Breast epithelium (tissue), 4 donors: ENCODE results near the gene ZFHX2. TPM values are rescaled to one million over a fixed set of nuclear protein-coding genes. Genes with fewer than 3 reads are reported as not detected.

Experiments used
- DNase-seq, 2 donors: peaks; one replicate each; pipeline ENCODE4 v3.0.0-alpha.2; 2019; ENCODE audit warnings: low spot score in 2 of 2
- H3K27ac ChIP-seq, 2 donors: fragments of 200-600 bp; sonication (generic) in 1 of 2; one replicate each; pipeline ENCODE4 v1.5.1; 2016 to 2019; ENCODE audit warnings: mild to moderate bottlenecking in 1 of 2
- H3K27me3 ChIP-seq, 2 donors: fragments of 200-600 bp; sonication (generic) in 1 of 2; one replicate each; pipeline versions ENCODE4 v1.5.1 to v1.6.0; 2017 to 2019; ENCODE audit warnings: control low read depth in 1 of 2, mild to moderate bottlenecking in 1 of 2
- H3K36me3 ChIP-seq: fragments of 200-600 bp; one replicate; pipeline ENCODE4 v1.5.1; 2019
- H3K4me1 ChIP-seq, 2 donors: fragments of 200-600 bp; sonication (generic); one replicate each; pipeline ENCODE4 v1.5.1; 2016 to 2019; ENCODE audit warnings: control low read depth in 1 of 2
- H3K4me3 ChIP-seq, 3 donors: fragments of 200-600 bp; sonication (generic); 1 replicate in 2 of 3; 2 replicates in 1 of 3; pipeline ENCODE4 v1.5.1; 2016 to 2019; ENCODE audit warnings: mild to moderate bottlenecking in 3 of 3, moderate library complexity in 2 of 3
- H3K9me3 ChIP-seq, 2 donors: fragments of 200-600 bp; sonication (generic) in 1 of 2; one replicate each; pipeline ENCODE4 v1.5.1; 2016 to 2019; ENCODE audit warnings: control low read depth in 1 of 2
- POLR2A ChIP-seq: fragments of 450-650 bp; IDR thresholded peaks from one replicate; pipeline ENCODE4 v1.6.1; 2016; ENCODE audit warnings: antibody characterized with exemption, mild to moderate bottlenecking, moderate library complexity
- POLR2AphosphoS5 ChIP-seq, 3 donors: sonication (generic); formaldehyde crosslinking; IDR thresholded peaks; one replicate each; pipeline ENCODE4 v1.6.1; 2017; ENCODE audit warnings: antibody characterized with exemption in 3 of 3
- intact Hi-C: fragments of 100-400 bp; cut with DNase I; formaldehyde crosslinking; loops from one replicate; pipeline ENCODE4 v1.15.1; 2023; ENCODE audit warnings: low total_unique reads
- total RNA-seq, 3 donors: library from RNA; depleted of rRNA; stranded (reverse); fragments of >200 nt; gene quantifications; one replicate each; pipeline ENCODE4 v1.1.0, GENCODE V29; 2016
- TF ChIP-seq, protein P1 (sequence below), 3 donors: fragments of 450-650 bp; IDR thresholded peaks; one replicate each; pipeline ENCODE4 v1.5.1; 2016 to 2017; ENCODE audit warnings: antibody characterized with exemption in 3 of 3, mild to moderate bottlenecking in 3 of 3, moderate library complexity in 3 of 3

Gene ZFHX2
- total RNA-seq, 3 donors from 2014 or later: 0.48 to 1.2 (median 0.66) TPM

DNA sequence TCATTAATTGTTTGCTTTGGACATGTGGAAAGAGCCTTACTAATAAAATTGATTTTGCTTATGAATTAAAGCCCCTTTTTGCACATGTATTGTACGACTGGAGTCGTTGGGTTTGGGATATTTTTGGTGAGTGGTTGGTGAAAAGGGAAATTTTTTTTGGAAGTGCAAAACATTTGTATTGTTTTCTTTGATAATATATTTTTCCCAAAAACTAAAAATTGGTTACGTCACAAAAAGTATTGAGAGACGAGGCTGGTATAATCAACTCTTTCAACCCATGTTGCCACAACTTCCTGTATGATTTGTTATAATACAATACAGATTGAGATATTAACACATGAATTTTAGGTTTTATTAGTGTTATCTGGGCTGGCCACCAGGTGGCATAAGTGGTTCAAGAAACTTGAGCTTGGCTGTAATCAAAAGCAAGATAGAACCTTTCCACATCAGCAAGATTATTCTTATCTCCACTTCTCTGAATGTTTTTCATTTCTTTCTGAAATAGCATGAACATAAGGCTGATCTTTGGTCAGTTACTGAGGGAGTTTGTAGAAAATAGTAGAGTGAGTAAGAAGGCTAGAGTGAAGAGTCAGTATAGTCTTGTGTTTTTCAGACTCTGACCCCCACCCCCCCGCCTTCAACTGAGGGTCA is 73.3 kb downstream of the ZFHX2 start:
- TF ChIP-seq, protein P1, sequence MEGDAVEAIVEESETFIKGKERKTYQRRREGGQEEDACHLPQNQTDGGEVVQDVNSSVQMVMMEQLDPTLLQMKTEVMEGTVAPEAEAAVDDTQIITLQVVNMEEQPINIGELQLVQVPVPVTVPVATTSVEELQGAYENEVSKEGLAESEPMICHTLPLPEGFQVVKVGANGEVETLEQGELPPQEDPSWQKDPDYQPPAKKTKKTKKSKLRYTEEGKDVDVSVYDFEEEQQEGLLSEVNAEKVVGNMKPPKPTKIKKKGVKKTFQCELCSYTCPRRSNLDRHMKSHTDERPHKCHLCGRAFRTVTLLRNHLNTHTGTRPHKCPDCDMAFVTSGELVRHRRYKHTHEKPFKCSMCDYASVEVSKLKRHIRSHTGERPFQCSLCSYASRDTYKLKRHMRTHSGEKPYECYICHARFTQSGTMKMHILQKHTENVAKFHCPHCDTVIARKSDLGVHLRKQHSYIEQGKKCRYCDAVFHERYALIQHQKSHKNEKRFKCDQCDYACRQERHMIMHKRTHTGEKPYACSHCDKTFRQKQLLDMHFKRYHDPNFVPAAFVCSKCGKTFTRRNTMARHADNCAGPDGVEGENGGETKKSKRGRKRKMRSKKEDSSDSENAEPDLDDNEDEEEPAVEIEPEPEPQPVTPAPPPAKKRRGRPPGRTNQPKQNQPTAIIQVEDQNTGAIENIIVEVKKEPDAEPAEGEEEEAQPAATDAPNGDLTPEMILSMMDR (IDR thresholded peaks at IDR 0.05): peak; percentile 58 to 79 (median 72)
- TF ChIP-seq POLR2A: no peak
- Histone ChIP-seq H3K4me3 (no peak overlapping the region), H3K4me1 (no peaks in the 10 kb centered on the region), H3K27ac (no peak overlapping the region), H3K27me3 (no peaks in the 10 kb centered on the region), H3K9me3 (no peaks in the 10 kb centered on the region), H3K36me3 (peaks cover 25% of the 10 kb centered on the region)
- DNase-seq: no peak
- intact Hi-C loops: loop anchor here (5.0 to 10.0 kb wide), 2 partner anchors 84 to 153 kb away; partner anchors contain the start of gene PABPN1

DNA sequence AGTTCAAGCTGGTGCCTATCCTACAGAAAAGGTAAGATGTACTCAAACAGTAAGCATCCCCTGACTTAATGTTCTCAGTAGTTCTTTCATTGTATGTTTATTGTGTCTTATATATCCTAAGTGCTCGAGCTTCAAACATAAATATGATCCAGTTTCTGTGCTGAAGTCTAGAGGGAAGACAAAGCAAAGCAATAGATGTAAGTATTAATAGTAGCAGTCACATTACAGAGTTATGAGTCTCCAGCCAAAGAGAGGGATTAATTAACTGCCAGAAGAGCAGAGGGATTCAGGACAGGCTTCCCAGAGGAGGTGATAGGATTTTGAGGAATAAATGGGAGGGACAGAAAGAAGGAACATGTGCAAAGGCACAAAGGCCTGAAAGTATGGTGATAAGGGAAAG is 80.6 kb downstream of the ZFHX2 start:
- Histone ChIP-seq H3K4me3 (no peak overlapping the region), H3K9me3 (no peaks in the 10 kb centered on the region), H3K4me1 (peaks cover 0 to 5% of the 10 kb centered on the region in 2 donors), H3K36me3 (peaks cover 8% of the 10 kb centered on the region), H3K27me3 (no peaks in the 10 kb centered on the region), H3K27ac (no peak overlapping the region)
- intact Hi-C loops: loop anchor here (10.0 kb wide), 1 partner anchor 146 kb away; the partner anchor contains the start of gene PABPN1
- TF ChIP-seq, protein P1 (IDR thresholded peaks at IDR 0.05): no peak
- TF ChIP-seq POLR2AphosphoS5 (IDR thresholded peaks at IDR 0.05) (no peak), POLR2A (no peak)
- no peak for DNase-seq

Other genes with a start within 250 kb of the ZFHX2 start
- 10 to 100 TPM in 1 of 3 donors, 1 to 10 TPM in 2; 8.2 to 11.6 (median 9.4) TPM for gene PPP1R3E, start 248.9 kb downstream of the ZFHX2 start, total RNA-seq
- gene BCL2L2, start 244.9 kb downstream of the ZFHX2 start, total RNA-seq: 10 to 100 TPM; 28.8 to 55.5 (median 48.2) TPM
- 10 to 100 TPM; 45.9 to 87.2 (median 74.1) TPM for gene PABPN1, start 230.3 kb downstream of the ZFHX2 start, total RNA-seq
- gene SLC22A17, start 198.9 kb downstream of the ZFHX2 start, total RNA-seq: 10 to 100 TPM in 2 of 3 donors, 1 to 10 TPM in 1; 6.4 to 53.7 (median 52.1) TPM
- gene EFS, start 186.6 kb downstream of the ZFHX2 start, total RNA-seq: 10 to 100 TPM; 15.7 to 24.6 (median 18.0) TPM
- not detected for gene IL25, start 179.0 kb downstream of the ZFHX2 start, total RNA-seq
- gene CMTM5, start 174.7 kb downstream of the ZFHX2 start, total RNA-seq: under 1 TPM in 2 of 3 donors, not detected in 1; 0.64 to 0.88 TPM
- not detected for gene MYH6, start 143.5 kb downstream of the ZFHX2 start, total RNA-seq
- gene MYH7, start 116.1 kb downstream of the ZFHX2 start, total RNA-seq: not detected
- gene NGDN, start 82.1 kb downstream of the ZFHX2 start, total RNA-seq: 10 to 100 TPM; 39.8 to 58.8 (median 42.3) TPM
- 10 to 100 TPM; 13.6 to 22.1 (median 21.0) TPM for gene THTPA, start 4.5 kb upstream of the ZFHX2 start, total RNA-seq
- gene AP1G2, start 16.0 kb upstream of the ZFHX2 start, total RNA-seq: 100 to 1,000 TPM in 2 of 3 donors, 10 to 100 TPM in 1; 30.9 to 172 (median 149) TPM
- gene JPH4, start 27.0 kb upstream of the ZFHX2 start, total RNA-seq: under 1 TPM; 0.66 to 0.96 (median 0.73) TPM
- 1 to 10 TPM in 2 of 3 donors, not detected in 1; 4.6 to 9.4 TPM for gene DHRS2, start 84.6 kb upstream of the ZFHX2 start, total RNA-seq